KMS-11 (cell line): ENCODE results near the gene LONP2.

Source experiments
- H2AFZ ChIP-seq: fragments of 200-600 bp; sonication (generic); 2 replicates; pipeline ENCODE4 v1.6.1; 2016; ENCODE audit warnings: antibody characterized with exemption, mixed run types, low read depth
- H3K27ac ChIP-seq: fragments of 200-600 bp; sonication (generic); 2 replicates; pipeline ENCODE4 v1.6.1; 2016; ENCODE audit warnings: mild to moderate bottlenecking, mixed run types
- H3K27me3 ChIP-seq: fragments of 200-600 bp; sonication (generic); 2 replicates; pipeline ENCODE4 v1.6.1; 2017; ENCODE audit warnings: mild to moderate bottlenecking, low read depth, mixed run types, moderate library complexity; ENCODE audit not compliant: insufficient read depth
- H3K36me3 ChIP-seq: fragments of 200-600 bp; sonication (generic); 2 replicates; pipeline ENCODE4 v1.6.1; 2017; ENCODE audit warnings: mild to moderate bottlenecking, mixed run types; ENCODE audit not compliant: insufficient read depth
- H3K4me1 ChIP-seq: fragments of 200-600 bp; sonication (generic); 2 replicates; pipeline ENCODE4 v1.6.1; 2016; ENCODE audit warnings: mild to moderate bottlenecking, low read depth, mixed run types; ENCODE audit not compliant: poor library complexity, severe bottlenecking
- H3K4me2 ChIP-seq: fragments of 200-600 bp; sonication (generic); 2 replicates; pipeline ENCODE4 v1.7.0; 2016; ENCODE audit warnings: mild to moderate bottlenecking, mixed run types
- H3K4me3 ChIP-seq: fragments of 200-600 bp; sonication (generic); IDR thresholded peaks from 2 replicates; pipeline ENCODE4 v1.6.1; 2017; ENCODE audit warnings: low read depth, low read length, mixed read lengths; ENCODE audit not compliant: insufficient read depth
- H3K79me2 ChIP-seq: fragments of 200-600 bp; sonication (generic); 2 replicates; pipeline ENCODE4 v1.6.1; 2016; ENCODE audit warnings: low read depth, mixed run types; ENCODE audit not compliant: insufficient read depth
- H3K9ac ChIP-seq: fragments of 200-600 bp; sonication (generic); 2 replicates; pipeline ENCODE4 v1.6.1; 2016; ENCODE audit warnings: mild to moderate bottlenecking, mixed run types
- H4K20me1 ChIP-seq: fragments of 200-600 bp; sonication (generic); 2 replicates; pipeline ENCODE4 v1.6.1; 2016; ENCODE audit warnings: mild to moderate bottlenecking, mixed run types; ENCODE audit not compliant: insufficient read depth
- CTCF ChIP-seq: fragments of 200-600 bp; sonication (generic); conservative IDR thresholded peaks from 2 replicates; pipeline ENCODE4 v1.6.1; 2017; ENCODE audit warnings: low read depth, mild to moderate bottlenecking, antibody characterized with exemption, low read length, moderate library complexity, mixed read lengths

Gene LONP2

GRCh38 chr16:48220891-48221290 is 23.2 kb upstream of the LONP2 start:
- Histone ChIP-seq H3K4me3 (no peak overlapping the region), H3K4me2 (no peak overlapping the region), H4K20me1 (no peaks in the 10 kb centered on the region), H3K36me3 (no peaks in the 10 kb centered on the region), H3K79me2 (no peaks in the 10 kb centered on the region), H2AFZ (no peak overlapping the region), H3K9ac (no peak overlapping the region), H3K4me1 (no peaks in the 10 kb centered on the region), H3K27ac (no peak overlapping the region), H3K27me3 (no peaks in the 10 kb centered on the region)
- TF ChIP-seq CTCF: no peak

GRCh38 chr16:48223490-48223889 is 20.6 kb upstream of the LONP2 start:
- H3K4me3 ChIP-seq: no peak overlapping the region
- H3K4me2 ChIP-seq: no peak overlapping the region

GRCh38 chr16:48225456-48225855 is 18.6 kb upstream of the LONP2 start:
- no peak for TF ChIP-seq CTCF
- no peak overlapping the region for H3K27ac ChIP-seq
- no peak overlapping the region for H3K4me2 ChIP-seq

More at GRCh38 chr16:48223490-48223889, 20.6 kb upstream of the LONP2 start:
- H3K36me3 ChIP-seq: no peaks in the 10 kb centered on the region
- no peak overlapping the region for H3K9ac ChIP-seq
- no peak overlapping the region for H3K27ac ChIP-seq
- H3K4me1 ChIP-seq: no peaks in the 10 kb centered on the region
- no peaks in the 10 kb centered on the region for H3K79me2 ChIP-seq
- no peak for TF ChIP-seq CTCF
- H3K27me3 ChIP-seq: no peaks in the 10 kb centered on the region
- H2AFZ ChIP-seq: no peak overlapping the region
- no peaks in the 10 kb centered on the region for H4K20me1 ChIP-seq

GRCh38 chr16:48231727-48232492 is 12.2 kb upstream of the LONP2 start:
- Histone ChIP-seq H3K27me3 (no peaks in the 10 kb centered on the region), H3K79me2 (no peaks in the 10 kb centered on the region), H3K36me3 (no peaks in the 10 kb centered on the region), H3K27ac (no peak overlapping the region), H3K4me1 (peaks cover 9% of the 10 kb centered on the region), H2AFZ (no peak overlapping the region), H4K20me1 (no peaks in the 10 kb centered on the region), H3K4me2 (no peak overlapping the region), H3K4me3 (no peak overlapping the region), H3K9ac (no peak overlapping the region)
- peak; percentile 63 for TF ChIP-seq CTCF

More at GRCh38 chr16:48225456-48225855, 18.6 kb upstream of the LONP2 start:
- Histone ChIP-seq H3K79me2 (no peaks in the 10 kb centered on the region), H3K9ac (no peak overlapping the region), H3K36me3 (no peaks in the 10 kb centered on the region), H3K27me3 (no peaks in the 10 kb centered on the region), H3K4me3 (no peak overlapping the region), H4K20me1 (no peaks in the 10 kb centered on the region), H2AFZ (no peak overlapping the region), H3K4me1 (no peaks in the 10 kb centered on the region)
